Measurements from ENCODE around the gene KYAT1.

GRCh38 chr9:128823903-128824406 lies 57.8 kb downstream of the KYAT1 start:
- no peak for TF ChIP-seq EP300 (IDR thresholded peaks at IDR 0.05; ENCODE audit: low read depth)
- TF ChIP-seq CTCF (IDR thresholded peaks at IDR 0.05) = no peak
- TF ChIP-seq POLR2A (IDR thresholded peaks at IDR 0.05) = no peak
